A549 (cell line): ENCODE measurements around the gene KLHL24.

Experiments
- EP300 ChIP-seq, 2 experiments: fragments of >200 bp; sonication (Bioruptor Twin); formaldehyde crosslinking; IDR thresholded peaks; 2 replicates in 1 of 2; 3 replicates in 1 of 2; pipeline ENCODE4 v1.6.1; 2016 to 2017
- GATA3 ChIP-seq: IDR thresholded peaks from 2 replicates; pipeline ENCODE4 v1.6.1; 2012; ENCODE audit warnings: borderline replicate concordance
- MAFK ChIP-seq: fragments of 450-650 bp; IDR thresholded peaks from 2 replicates; pipeline ENCODE4 v1.6.1; 2014; ENCODE audit not compliant: partially characterized antibody
- MYC ChIP-seq: IDR thresholded peaks from 2 replicates; pipeline ENCODE4 v1.6.1; 2012; ENCODE audit warnings: mild to moderate bottlenecking, inconsistent platforms, low read length, improper control_type of control experiment, borderline replicate concordance
- POLR2A ChIP-seq: IDR thresholded peaks from 2 replicates; pipeline ENCODE4 v1.6.1; 2012; ENCODE audit warnings: mild to moderate bottlenecking, low read length
- SREBF2 ChIP-seq: fragments of 450-650 bp; IDR thresholded peaks from 2 replicates; pipeline ENCODE4 v1.6.1; 2014; ENCODE audit warnings: mild to moderate bottlenecking, moderate library complexity
- ZC3H11A ChIP-seq: fragments of 450-650 bp; IDR thresholded peaks from 2 replicates; pipeline ENCODE4 v1.6.1; 2014; ENCODE audit warnings: antibody characterized with exemption, mild to moderate bottlenecking
- TF ChIP-seq, protein P1 (sequence below): fragments of >200 bp; sonication (Bioruptor Twin); formaldehyde crosslinking; IDR thresholded peaks from 3 replicates; pipeline ENCODE4 v1.5.1; 2016
- TF ChIP-seq, protein P2 (sequence below): IDR thresholded peaks from 2 replicates; pipeline ENCODE4 v1.6.1; 2012

DNA sequence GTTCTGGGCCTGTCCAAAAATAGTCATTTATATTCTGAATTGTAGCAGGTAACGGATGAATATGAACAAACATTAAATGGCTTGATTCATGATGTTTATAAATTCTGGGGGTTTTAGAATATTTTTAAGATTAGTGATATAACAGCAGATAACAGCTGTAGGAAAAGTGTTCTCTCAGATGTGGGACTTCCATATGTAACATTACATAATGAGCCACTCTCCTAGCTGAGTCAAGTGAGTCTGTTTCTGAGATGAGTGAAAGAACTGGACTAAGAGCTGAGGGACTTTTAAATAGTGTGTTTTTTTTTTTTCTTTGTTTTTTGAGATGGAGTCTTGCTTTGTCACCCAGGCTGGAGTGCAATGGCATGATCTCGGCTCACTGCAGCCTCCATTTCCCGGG lies 76.1 kb downstream of the KLHL24 start:
- TF ChIP-seq, protein P1, sequence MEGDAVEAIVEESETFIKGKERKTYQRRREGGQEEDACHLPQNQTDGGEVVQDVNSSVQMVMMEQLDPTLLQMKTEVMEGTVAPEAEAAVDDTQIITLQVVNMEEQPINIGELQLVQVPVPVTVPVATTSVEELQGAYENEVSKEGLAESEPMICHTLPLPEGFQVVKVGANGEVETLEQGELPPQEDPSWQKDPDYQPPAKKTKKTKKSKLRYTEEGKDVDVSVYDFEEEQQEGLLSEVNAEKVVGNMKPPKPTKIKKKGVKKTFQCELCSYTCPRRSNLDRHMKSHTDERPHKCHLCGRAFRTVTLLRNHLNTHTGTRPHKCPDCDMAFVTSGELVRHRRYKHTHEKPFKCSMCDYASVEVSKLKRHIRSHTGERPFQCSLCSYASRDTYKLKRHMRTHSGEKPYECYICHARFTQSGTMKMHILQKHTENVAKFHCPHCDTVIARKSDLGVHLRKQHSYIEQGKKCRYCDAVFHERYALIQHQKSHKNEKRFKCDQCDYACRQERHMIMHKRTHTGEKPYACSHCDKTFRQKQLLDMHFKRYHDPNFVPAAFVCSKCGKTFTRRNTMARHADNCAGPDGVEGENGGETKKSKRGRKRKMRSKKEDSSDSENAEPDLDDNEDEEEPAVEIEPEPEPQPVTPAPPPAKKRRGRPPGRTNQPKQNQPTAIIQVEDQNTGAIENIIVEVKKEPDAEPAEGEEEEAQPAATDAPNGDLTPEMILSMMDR, result no peak
- TF ChIP-seq GATA3, result no peak
- TF ChIP-seq, protein P2, sequence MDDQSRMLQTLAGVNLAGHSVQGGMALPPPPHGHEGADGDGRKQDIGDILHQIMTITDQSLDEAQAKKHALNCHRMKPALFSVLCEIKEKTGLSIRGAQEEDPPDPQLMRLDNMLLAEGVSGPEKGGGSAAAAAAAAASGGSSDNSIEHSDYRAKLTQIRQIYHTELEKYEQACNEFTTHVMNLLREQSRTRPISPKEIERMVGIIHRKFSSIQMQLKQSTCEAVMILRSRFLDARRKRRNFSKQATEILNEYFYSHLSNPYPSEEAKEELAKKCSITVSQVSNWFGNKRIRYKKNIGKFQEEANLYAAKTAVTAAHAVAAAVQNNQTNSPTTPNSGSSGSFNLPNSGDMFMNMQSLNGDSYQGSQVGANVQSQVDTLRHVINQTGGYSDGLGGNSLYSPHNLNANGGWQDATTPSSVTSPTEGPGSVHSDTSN, result no peak
- no peak for TF ChIP-seq MAFK
- no peak for TF ChIP-seq POLR2A
- no peak for TF ChIP-seq ZC3H11A
- no peak for TF ChIP-seq EP300 (IDR thresholded peaks at IDR 0.05)
- TF ChIP-seq SREBF2, result no peak
- TF ChIP-seq MYC, result no peak
